GM18907 (cell line): ENCODE measurements around the gene FNDC4.
A peak's percentile ranks its signal among the peaks of the same experiment; 100 is the strongest.

Experiments
- ATAC-seq: cut with Tn5 transposase; IDR thresholded peaks from one replicate; pipeline ENCODE4 v1.9.1; 2021; ENCODE audit warnings: mild to moderate bottlenecking, moderate library complexity; ENCODE audit not compliant: unreplicated experiment

The FNDC4 gene

GRCh38 chr2:27494284-27494943 lies 586 bp downstream of the FNDC4 start:
- no peak for ATAC-seq

- ATAC-seq = no peak
These were observed 1.1 kb downstream of the FNDC4 start for GRCh38 chr2:27493948-27494283.

GRCh38 chr2:27492557-27492956 lies 2.4 kb downstream of the FNDC4 start:
- ATAC-seq = no peak

GRCh38 chr2:27489498-27490397 lies 5.3 kb downstream of the FNDC4 start, which contains the start of gene IFT172:
TSS of gene IFT172 (minus strand) at chr2:27489743. CDS start at chr2:27489653, 90 bp downstream.
- peak; percentile 92 for ATAC-seq

GRCh38 chr2:27489118-27489497 lies 5.9 kb downstream of the FNDC4 start:
- ATAC-seq = peak; percentile 10

- no peak for ATAC-seq
These were observed 9.5 kb downstream of the FNDC4 start for GRCh38 chr2:27485496-27485895.

- ATAC-seq = no peak
These were observed 23.0 kb downstream of the FNDC4 start for GRCh38 chr2:27471961-27472360.

GRCh38 chr2:27464443-27464842 lies 30.6 kb downstream of the FNDC4 start:
- ATAC-seq = no peak

- ATAC-seq = no peak
These were observed 33.9 kb downstream of the FNDC4 start for GRCh38 chr2:27461118-27461517.

GRCh38 chr2:27453968-27454367 lies 41.0 kb downstream of the FNDC4 start:
- ATAC-seq = no peak

GRCh38 chr2:27451095-27451494 lies 43.9 kb downstream of the FNDC4 start:
- ATAC-seq = no peak

GRCh38 chr2:27448381-27448780 lies 46.6 kb downstream of the FNDC4 start:
- no peak for ATAC-seq

- ATAC-seq = no peak
These were observed 48.9 kb downstream of the FNDC4 start for GRCh38 chr2:27446057-27446456.

GRCh38 chr2:27445615-27446014 lies 49.4 kb downstream of the FNDC4 start:
- ATAC-seq = no peak

- ATAC-seq = no peak
These were observed 49.8 kb downstream of the FNDC4 start for GRCh38 chr2:27445155-27445554.

GRCh38 chr2:27442920-27443282 lies 52.1 kb downstream of the FNDC4 start:
- no peak for ATAC-seq

GRCh38 chr2:27441958-27442919 lies 52.8 kb downstream of the FNDC4 start, which contains the start of gene KRTCAP3:
TSS of gene KRTCAP3 (plus strand) at chr2:27442381. CDS start at chr2:27442413, 32 bp downstream.
- no peak for ATAC-seq
